ENCODE data around the gene MYRF. TPM values are rescaled to one million over a fixed set of nuclear protein-coding genes. Genes with fewer than 3 reads are reported as not detected.

The MYRF gene
- total and polyA plus RNA-seq, 9 of the 15 experiments (the other 6 are each of a cell fraction or from before 2014, with no cell fraction given), result 2.3 to 25.8 (median 7.1) TPM

DNA sequence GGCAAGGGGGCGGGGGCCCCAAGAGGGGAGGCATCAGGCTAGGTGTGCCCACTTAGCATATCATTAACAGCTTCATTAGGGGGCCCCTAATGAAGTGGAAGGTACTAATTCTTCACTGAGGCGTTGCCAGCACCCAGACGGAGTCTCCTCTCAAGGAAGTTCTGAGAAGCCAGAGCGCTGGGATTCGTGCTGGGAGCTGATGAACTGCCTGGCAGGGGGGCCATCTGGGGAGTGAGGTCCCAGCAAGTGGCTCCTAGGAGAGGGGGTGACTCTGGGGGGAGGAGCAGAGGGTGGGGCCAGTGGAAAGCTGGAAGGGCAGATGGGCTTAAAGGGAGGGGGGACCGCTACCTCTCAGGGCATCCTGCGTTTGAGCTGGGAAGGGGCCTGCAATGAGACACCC lies 42.4 kb upstream of the MYRF start:
- Histone ChIP-seq H3K4me2 (ENCODE audit: insufficient read depth, low read length) (no peak overlapping the region), H3K4me3 (no peak overlapping the region), H3K9me1 (ENCODE audit: control insufficient read depth, insufficient read depth, low read length) (no peaks in the 10 kb centered on the region), H3K4me1 (replicated peaks in 1 of 2; ENCODE audit: control insufficient read depth in 2 of 2, insufficient read depth in 2 of 2, low read length in 2 of 2) (peaks cover 0 to 11% of the 10 kb centered on the region in 2 experiments; a peak in 3 of 5 replicates), H3K79me2 (ENCODE audit: control insufficient read depth, insufficient read depth, low read length) (no peaks in the 10 kb centered on the region), H3K27me3 (ENCODE audit: control insufficient read depth in 2 of 2, insufficient read depth in 2 of 2, low read length in 2 of 2) (peaks cover 22 to 82% of the 10 kb centered on the region in 2 experiments; a peak in 4 of 5 replicates), H3K36me3 (ENCODE audit: control insufficient read depth, insufficient read depth, low read length) (no peaks in the 10 kb centered on the region), H4K20me1 (replicated peaks; ENCODE audit: control insufficient read depth, insufficient read depth, low read length) (peaks cover 19% of the 10 kb centered on the region), H3K9ac (ENCODE audit: insufficient read depth in 1 of 2, low read depth in 2 of 2, low read length in 2 of 2) (no peak overlapping the region), H3K27ac (ENCODE audit: extremely low read depth, low read depth, low read length) (no peak overlapping the region), H2AFZ (ENCODE audit: low read depth, low read length) (no peak overlapping the region), H3K9me3 (replicated peaks; ENCODE audit: control insufficient read depth, insufficient read depth, low read depth, low read length) (no peaks in the 10 kb centered on the region)
- ATAC-seq (no peak), DNase-seq (ENCODE audit: extremely low read depth in 1 of 4, low spot score in 3 of 4) (no peak), FAIRE-seq (no peak)
- WGBS (ENCODE audit: insufficient coverage, low coverage, missing lambda C conversion rate), result 12% methylated on average over 6 of the region's 7 CpGs
- ChIA-PET POLR2A (interaction anchor here (0.5 to 0.8 kb wide), 3 partner anchors 14 to 22 kb away, joined by 3 read pairs; no protein-coding TSS in a partner anchor), CTCF (ENCODE audit: low intra/inter-chr PET ratio) (no interaction called here)
- no peak for TF ChIP-seq ZNF197 (CRISPR knock-in tag; IDR thresholded peaks at IDR 0.05; ENCODE audit: low read depth)
- no peak for TF ChIP-seq RAD21 (CRISPR knock-in tag; conservative IDR thresholded peaks at IDR 0.05 in 1 of 2, IDR thresholded peaks at IDR 0.05 in 1 of 2)
- TF ChIP-seq, protein P1, sequence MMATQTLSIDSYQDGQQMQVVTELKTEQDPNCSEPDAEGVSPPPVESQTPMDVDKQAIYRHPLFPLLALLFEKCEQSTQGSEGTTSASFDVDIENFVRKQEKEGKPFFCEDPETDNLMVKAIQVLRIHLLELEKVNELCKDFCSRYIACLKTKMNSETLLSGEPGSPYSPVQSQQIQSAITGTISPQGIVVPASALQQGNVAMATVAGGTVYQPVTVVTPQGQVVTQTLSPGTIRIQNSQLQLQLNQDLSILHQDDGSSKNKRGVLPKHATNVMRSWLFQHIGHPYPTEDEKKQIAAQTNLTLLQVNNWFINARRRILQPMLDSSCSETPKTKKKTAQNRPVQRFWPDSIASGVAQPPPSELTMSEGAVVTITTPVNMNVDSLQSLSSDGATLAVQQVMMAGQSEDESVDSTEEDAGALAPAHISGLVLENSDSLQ (IDR thresholded peaks at IDR 0.05), result no peak
- no peak for TF ChIP-seq ZNF586 (CRISPR knock-in tag; conservative IDR thresholded peaks at IDR 0.05)
- no peak for TF ChIP-seq JUND (IDR thresholded peaks at IDR 0.05; ENCODE audit: borderline replicate concordance, low read depth, low read length)
- no peak for TF ChIP-seq JUND (tag; IDR thresholded peaks at IDR 0.05; ENCODE audit: borderline replicate concordance, low read depth, low read length)
- TF ChIP-seq GABPB2 (CRISPR knock-in tag; conservative IDR thresholded peaks at IDR 0.05), result no peak
- TF ChIP-seq ZKSCAN8 (CRISPR knock-in tag; IDR thresholded peaks at IDR 0.05), result no peak
- TF ChIP-seq MTA3 (IDR thresholded peaks at IDR 0.05; ENCODE audit: borderline replicate concordance), result no peak
- TF ChIP-seq ZBTB8A (IDR thresholded peaks at IDR 0.05; ENCODE audit: partially characterized antibody), result no peak
- TF ChIP-seq KDM5B (IDR thresholded peaks at IDR 0.05; ENCODE audit: insufficient replicate concordance, low read depth, low read length), result no peak
- TF ChIP-seq HMG20B (CRISPR knock-in tag; IDR thresholded peaks at IDR 0.05), result no peak
- TF ChIP-seq NR3C1 (CRISPR knock-in tag; IDR thresholded peaks at IDR 0.05), result no peak
- TF ChIP-seq, protein P2, sequence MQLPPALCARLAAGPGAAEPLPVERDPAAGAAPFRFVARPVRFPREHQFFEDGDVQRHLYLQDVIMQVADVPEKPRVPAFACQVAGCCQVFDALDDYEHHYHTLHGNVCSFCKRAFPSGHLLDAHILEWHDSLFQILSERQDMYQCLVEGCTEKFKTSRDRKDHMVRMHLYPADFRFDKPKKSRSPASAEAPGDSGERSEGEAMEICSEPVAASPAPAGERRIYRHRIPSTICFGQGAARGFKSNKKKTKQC (CRISPR knock-in tag; IDR thresholded peaks at IDR 0.05), result no peak
- TF ChIP-seq ZBTB7A (IDR thresholded peaks at IDR 0.05; ENCODE audit: borderline replicate concordance, control insufficient read depth, low read depth, low read length), result no peak
- no peak for TF ChIP-seq NR1H2 (CRISPR knock-in tag; IDR thresholded peaks at IDR 0.05)
- no peak for TF ChIP-seq MAFF (IDR thresholded peaks at IDR 0.05; ENCODE audit: low read length)
- no peak for TF ChIP-seq SNIP1 (IDR thresholded peaks at IDR 0.05; ENCODE audit: low read depth)
- no peak for TF ChIP-seq STAG1 (CRISPR knock-in tag; IDR thresholded peaks at IDR 0.05; ENCODE audit: borderline replicate concordance)
- BruUV-seq (replicated peaks), result no TSS peak
- in situ Hi-C loops (cut with MboI), result no loop called here
- intact Hi-C loops (cut with micrococcal nuclease), result no loop called here

All from K562 (cell line).